PC-3 (cell line): Measurements from ENCODE around the gene AMFR.

ENCODE experiments used
- EZH2 ChIP-seq: fragments of 300-600 bp; sonication (generic); IDR thresholded peaks from one replicate; pipeline ENCODE4 v1.6.1; 2017; ENCODE audit warnings: antibody characterized with exemption, mild to moderate bottlenecking, low read length; ENCODE audit not compliant: unreplicated experiment
- TF ChIP-seq, protein P1 (sequence below): fragments of 300-600 bp; sonication (generic); conservative IDR thresholded peaks from 2 replicates; pipeline ENCODE4 v1.5.1; 2017; ENCODE audit warnings: antibody characterized with exemption, low read depth, mild to moderate bottlenecking, low read length

DNA sequence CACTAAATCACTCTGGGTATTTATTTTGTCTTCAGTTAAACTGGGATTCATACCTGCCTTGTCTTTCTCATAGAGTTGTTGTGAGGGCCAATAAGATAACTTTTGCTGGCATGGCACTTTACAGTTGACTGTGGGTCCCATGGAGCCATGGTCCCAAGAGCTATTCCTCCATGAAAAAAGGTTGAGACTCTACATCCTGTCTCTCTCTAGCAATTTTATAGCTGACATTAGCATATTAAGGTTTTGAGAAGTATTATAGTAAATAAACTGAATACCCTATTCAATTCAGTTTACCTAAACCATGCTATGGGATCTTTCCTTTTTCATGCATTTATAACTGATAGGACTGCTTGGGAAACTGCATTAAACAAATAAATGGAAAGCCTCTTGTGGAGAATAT lies 43.5 kb upstream of the AMFR start:
- TF ChIP-seq, protein P1, sequence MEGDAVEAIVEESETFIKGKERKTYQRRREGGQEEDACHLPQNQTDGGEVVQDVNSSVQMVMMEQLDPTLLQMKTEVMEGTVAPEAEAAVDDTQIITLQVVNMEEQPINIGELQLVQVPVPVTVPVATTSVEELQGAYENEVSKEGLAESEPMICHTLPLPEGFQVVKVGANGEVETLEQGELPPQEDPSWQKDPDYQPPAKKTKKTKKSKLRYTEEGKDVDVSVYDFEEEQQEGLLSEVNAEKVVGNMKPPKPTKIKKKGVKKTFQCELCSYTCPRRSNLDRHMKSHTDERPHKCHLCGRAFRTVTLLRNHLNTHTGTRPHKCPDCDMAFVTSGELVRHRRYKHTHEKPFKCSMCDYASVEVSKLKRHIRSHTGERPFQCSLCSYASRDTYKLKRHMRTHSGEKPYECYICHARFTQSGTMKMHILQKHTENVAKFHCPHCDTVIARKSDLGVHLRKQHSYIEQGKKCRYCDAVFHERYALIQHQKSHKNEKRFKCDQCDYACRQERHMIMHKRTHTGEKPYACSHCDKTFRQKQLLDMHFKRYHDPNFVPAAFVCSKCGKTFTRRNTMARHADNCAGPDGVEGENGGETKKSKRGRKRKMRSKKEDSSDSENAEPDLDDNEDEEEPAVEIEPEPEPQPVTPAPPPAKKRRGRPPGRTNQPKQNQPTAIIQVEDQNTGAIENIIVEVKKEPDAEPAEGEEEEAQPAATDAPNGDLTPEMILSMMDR, result no peak
- no peak for TF ChIP-seq EZH2
